Progenitor cell of endocrine pancreas (in vitro differentiated cells): ENCODE data around the gene POU6F1. TPM values are rescaled to one million over a fixed set of nuclear protein-coding genes. Genes with fewer than 3 reads are reported as not detected.

Source experiments
- DNase-seq: peaks from one replicate; pipeline ENCODE4 v3.0.0; 2021; ENCODE audit warnings: low spot score; ENCODE audit not compliant: unreplicated experiment
- H3K27ac Mint-ChIP-seq: 2 replicates; pipeline ENCODE4 v1.8.0; 2021; ENCODE audit warnings: mild to moderate bottlenecking, moderate library complexity, mixed read lengths
- H3K27me3 Mint-ChIP-seq: 2 replicates; pipeline ENCODE4 v1.8.0; 2021; ENCODE audit warnings: mixed read lengths
- H3K36me3 Mint-ChIP-seq: 2 replicates; pipeline ENCODE4 v1.8.0; 2022; ENCODE audit warnings: mixed read lengths; ENCODE audit not compliant: insufficient read depth
- H3K4me1 Mint-ChIP-seq: 2 replicates; pipeline ENCODE4 v1.8.0; 2021; ENCODE audit warnings: low read depth, mixed read lengths
- H3K4me3 Mint-ChIP-seq: 2 replicates; pipeline ENCODE4 v1.8.0; 2021; ENCODE audit warnings: low read depth, mild to moderate bottlenecking, moderate library complexity, mixed read lengths
- H3K9me3 Mint-ChIP-seq: 2 replicates; pipeline ENCODE4 v1.8.0; 2021; ENCODE audit warnings: low read depth, mixed read lengths
- total RNA-seq: library from RNA; stranded (reverse); gene quantifications from 2 replicates; pipeline ENCODE4 v1.2.1, GENCODE V29; 2021
- TF ChIP-seq, protein P1 (sequence below): fragments of 200-600 bp; sonication (generic); IDR thresholded peaks from one replicate; pipeline ENCODE4 v1.5.0; 2021; ENCODE audit warnings: antibody characterized with exemption, mild to moderate bottlenecking; ENCODE audit not compliant: unreplicated experiment

Gene POU6F1
- total RNA-seq, 1 donor from 2014 or later: 8.2 TPM

DNA sequence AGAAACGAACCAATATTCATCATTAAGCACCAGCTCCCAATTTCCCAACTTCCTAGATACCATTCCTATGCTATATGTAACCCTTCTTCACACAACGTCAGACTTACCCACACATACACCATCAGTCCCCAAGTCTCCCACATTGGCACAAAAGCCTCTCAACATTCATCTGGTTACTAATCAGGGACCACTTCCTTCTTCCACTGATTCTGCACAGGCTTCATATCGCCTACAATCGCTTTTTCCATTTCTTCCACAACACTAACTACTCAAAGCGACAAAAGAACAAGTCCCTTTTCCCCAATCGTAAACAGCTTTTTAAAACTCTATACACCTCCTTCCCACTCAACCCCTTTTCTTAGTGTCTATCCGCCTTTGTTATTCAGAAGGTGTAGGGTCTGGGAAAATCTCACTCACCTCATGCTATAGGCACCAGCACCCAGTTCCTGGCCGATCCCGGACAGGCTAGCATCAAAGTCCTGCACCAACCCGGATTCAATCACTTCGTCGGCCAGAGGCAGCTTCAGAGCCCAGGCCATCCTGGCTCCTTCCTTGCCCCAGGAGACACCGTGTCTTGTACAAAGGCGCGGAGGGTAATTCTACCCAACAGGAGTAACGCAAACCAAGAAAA, 45.9 kb downstream of the POU6F1 start:
- H3K9me3 Mint-ChIP-seq: no peaks in the 10 kb centered on the region
- TF ChIP-seq, protein P1, sequence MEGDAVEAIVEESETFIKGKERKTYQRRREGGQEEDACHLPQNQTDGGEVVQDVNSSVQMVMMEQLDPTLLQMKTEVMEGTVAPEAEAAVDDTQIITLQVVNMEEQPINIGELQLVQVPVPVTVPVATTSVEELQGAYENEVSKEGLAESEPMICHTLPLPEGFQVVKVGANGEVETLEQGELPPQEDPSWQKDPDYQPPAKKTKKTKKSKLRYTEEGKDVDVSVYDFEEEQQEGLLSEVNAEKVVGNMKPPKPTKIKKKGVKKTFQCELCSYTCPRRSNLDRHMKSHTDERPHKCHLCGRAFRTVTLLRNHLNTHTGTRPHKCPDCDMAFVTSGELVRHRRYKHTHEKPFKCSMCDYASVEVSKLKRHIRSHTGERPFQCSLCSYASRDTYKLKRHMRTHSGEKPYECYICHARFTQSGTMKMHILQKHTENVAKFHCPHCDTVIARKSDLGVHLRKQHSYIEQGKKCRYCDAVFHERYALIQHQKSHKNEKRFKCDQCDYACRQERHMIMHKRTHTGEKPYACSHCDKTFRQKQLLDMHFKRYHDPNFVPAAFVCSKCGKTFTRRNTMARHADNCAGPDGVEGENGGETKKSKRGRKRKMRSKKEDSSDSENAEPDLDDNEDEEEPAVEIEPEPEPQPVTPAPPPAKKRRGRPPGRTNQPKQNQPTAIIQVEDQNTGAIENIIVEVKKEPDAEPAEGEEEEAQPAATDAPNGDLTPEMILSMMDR: no peak
- DNase-seq: no peak
- no peak overlapping the region for H3K4me3 Mint-ChIP-seq
- no peak overlapping the region for H3K27ac Mint-ChIP-seq
- H3K4me1 Mint-ChIP-seq: peaks cover 6% of the 10 kb centered on the region
- peaks cover 6% of the 10 kb centered on the region for H3K27me3 Mint-ChIP-seq
- H3K36me3 Mint-ChIP-seq: no peaks in the 10 kb centered on the region

DNA sequence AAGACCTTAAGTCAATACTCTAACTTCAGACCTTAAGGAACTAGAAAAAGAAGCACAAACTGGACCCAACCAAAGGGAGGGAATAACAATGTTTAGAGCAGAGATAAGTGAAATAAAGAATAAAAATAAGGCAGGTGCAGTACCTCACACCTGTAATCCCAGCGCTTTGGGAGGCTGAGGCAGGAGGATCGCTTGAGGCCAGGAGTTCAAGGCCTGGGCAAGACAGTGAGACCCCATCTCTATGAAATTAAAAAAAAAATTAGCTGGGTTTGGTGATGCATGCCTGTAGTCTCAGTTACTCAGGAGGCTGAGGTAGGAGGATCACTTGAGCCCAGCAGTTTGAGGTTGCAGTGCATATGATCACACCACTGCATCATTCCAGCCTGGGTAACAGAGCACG, 54.1 kb downstream of the POU6F1 start:
- Mint-ChIP-seq H3K27ac (no peak overlapping the region), H3K36me3 (peaks cover 9% of the 10 kb centered on the region), H3K9me3 (no peaks in the 10 kb centered on the region), H3K4me1 (peaks cover 5% of the 10 kb centered on the region), H3K4me3 (no peak overlapping the region), H3K27me3 (no peaks in the 10 kb centered on the region)
- TF ChIP-seq, protein P1: no peak
- no peak for DNase-seq

DNA sequence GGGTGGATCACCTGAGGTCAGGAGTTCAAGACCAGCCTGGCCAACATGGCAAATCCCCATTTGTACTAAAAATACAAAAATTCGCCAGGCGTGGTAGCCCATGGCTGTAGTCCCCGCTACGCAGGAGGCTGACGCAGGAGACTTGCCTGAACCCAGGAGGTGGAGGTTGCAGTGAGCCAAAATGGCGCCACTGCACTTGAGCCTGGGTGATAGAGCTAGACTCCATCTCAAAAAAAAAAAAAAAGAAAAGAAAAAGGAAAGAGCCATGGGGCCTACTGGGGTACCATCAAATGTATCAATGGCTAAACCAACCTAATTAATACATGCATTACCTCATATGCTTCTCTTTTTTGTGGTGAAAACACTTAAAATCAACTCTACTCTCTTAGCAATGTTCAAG, 55.6 kb downstream of the POU6F1 start:
- Mint-ChIP-seq H3K4me3 (no peak overlapping the region), H3K4me1 (peaks cover 5% of the 10 kb centered on the region), H3K36me3 (peaks cover 9% of the 10 kb centered on the region), H3K27ac (no peak overlapping the region), H3K27me3 (no peaks in the 10 kb centered on the region), H3K9me3 (no peaks in the 10 kb centered on the region)
- TF ChIP-seq, protein P1: no peak
- no peak for DNase-seq

DNA sequence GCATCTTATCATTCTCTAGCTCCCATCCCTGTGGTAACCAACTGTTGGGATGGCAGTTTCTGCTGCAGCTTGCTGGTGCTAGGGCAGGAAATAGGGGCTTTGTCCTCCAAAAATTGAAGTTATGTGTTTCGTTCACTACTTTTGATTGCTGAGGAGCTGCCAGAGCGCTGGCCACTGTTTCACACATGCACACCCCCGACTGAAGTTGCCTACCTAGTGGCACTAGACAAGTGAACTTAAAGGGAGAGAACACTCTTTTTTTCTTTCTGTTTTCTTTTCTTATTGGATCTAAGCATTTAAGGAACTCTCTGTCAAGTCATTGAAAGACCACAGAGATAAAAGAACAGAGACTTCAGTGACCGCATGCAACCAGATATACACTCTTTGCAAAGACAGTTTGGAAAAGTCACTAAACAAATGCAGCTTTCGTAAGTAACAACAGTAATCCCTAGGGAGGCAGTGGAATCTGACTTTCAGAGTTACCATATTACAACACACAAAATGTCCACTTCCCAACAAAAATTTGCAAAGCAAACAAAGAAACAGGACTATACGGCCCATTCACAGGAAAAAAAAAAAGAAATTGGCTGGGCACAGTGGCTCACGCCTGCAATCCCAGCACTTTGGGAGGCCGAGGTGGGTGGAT, 56.9 kb downstream of the POU6F1 start:
- Mint-ChIP-seq H3K9me3 (no peaks in the 10 kb centered on the region), H3K4me1 (peaks cover 5% of the 10 kb centered on the region), H3K36me3 (peaks cover 4% of the 10 kb centered on the region), H3K27me3 (no peaks in the 10 kb centered on the region), H3K4me3 (no peak overlapping the region), H3K27ac (peak overlapping the region; percentile 5)
- TF ChIP-seq, protein P1: no peak
- no peak for DNase-seq

DNA sequence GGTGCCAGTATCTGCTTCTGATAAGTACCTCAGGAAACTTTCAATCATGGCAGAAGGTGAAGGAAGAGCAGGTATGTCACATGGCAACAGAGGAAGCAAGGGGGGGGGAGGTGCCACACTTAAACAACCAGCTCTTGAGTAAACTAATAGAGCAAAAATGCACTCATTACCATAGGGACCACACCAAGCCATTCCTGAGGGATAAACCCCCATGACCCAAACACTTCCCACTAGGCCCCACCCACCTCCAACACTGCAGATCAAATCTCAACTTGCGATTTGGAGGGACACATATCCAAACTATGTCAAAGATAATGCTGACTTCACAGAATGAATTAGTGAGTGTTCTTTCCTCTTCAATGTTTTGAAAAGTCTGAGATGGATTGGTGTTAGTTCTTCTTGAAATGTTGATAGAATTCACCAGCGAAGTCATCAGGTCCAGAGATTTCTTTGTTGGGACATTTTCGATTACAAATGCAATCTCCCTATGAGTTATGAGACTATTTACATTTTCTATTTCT, 61.6 kb downstream of the POU6F1 start:
- no peak overlapping the region for H3K27ac Mint-ChIP-seq
- H3K27me3 Mint-ChIP-seq: no peaks in the 10 kb centered on the region
- H3K4me3 Mint-ChIP-seq: no peak overlapping the region
- no peaks in the 10 kb centered on the region for H3K9me3 Mint-ChIP-seq
- DNase-seq: no peak
- TF ChIP-seq, protein P1: no peak
- H3K36me3 Mint-ChIP-seq: peaks cover 3% of the 10 kb centered on the region
- peaks cover 5% of the 10 kb centered on the region for H3K4me1 Mint-ChIP-seq
